Hepatocyte (in vitro differentiated cells): ENCODE measurements around the gene STAT2. TPM values are rescaled to one million over a fixed set of nuclear protein-coding genes. Genes with fewer than 3 reads are reported as not detected.
"Not testable (repeated sequence)": the region's sequence is repeated elsewhere in the genome, so short reads cannot be mapped to it uniquely, and the experiment has no call there.

ENCODE experiments used
- DNase-seq: peaks from one replicate; pipeline ENCODE4 v3.0.0-alpha.2; 2016; ENCODE audit warnings: low spot score
- H2AFZ ChIP-seq: fragments of 200-600 bp; sonication (generic); 2 replicates; pipeline ENCODE4 v1.6.0; 2016; ENCODE audit warnings: antibody characterized with exemption, mild to moderate bottlenecking
- H3K27ac ChIP-seq: fragments of 200-600 bp; sonication (generic); 2 replicates; pipeline ENCODE4 v1.5.1; 2016; ENCODE audit warnings: mild to moderate bottlenecking
- H3K27me3 ChIP-seq: fragments of 200-600 bp; sonication (generic); 2 replicates; pipeline ENCODE4 v1.6.1; 2016
- H3K36me3 ChIP-seq: fragments of 200-600 bp; sonication (generic); replicated peaks from 2 replicates; pipeline ENCODE4 v1.5.1; 2016; ENCODE audit warnings: low read depth; ENCODE audit not compliant: insufficient read depth
- H3K4me1 ChIP-seq: fragments of 200-600 bp; sonication (generic); 2 replicates; pipeline ENCODE4 v1.5.1; 2016; ENCODE audit warnings: mild to moderate bottlenecking, moderate library complexity; ENCODE audit not compliant: insufficient read depth
- H3K4me2 ChIP-seq: fragments of 200-600 bp; sonication (generic); 2 replicates; pipeline ENCODE4 v1.6.0; 2016
- H3K4me3 ChIP-seq: fragments of 200-600 bp; sonication (generic); 2 replicates; pipeline ENCODE4 v1.5.1; 2016; ENCODE audit warnings: mild to moderate bottlenecking
- H3K79me2 ChIP-seq: fragments of 200-600 bp; sonication (generic); 2 replicates; pipeline ENCODE4 v1.6.0; 2017; ENCODE audit warnings: mild to moderate bottlenecking
- H3K9me2 ChIP-seq: fragments of 200-600 bp; sonication (generic); replicated peaks from 2 replicates; pipeline ENCODE4 v1.6.0; 2017; ENCODE audit warnings: mild to moderate bottlenecking; ENCODE audit not compliant: insufficient read depth
- H3K9me3 ChIP-seq: fragments of 200-600 bp; sonication (generic); 2 replicates; pipeline ENCODE4 v1.5.1; 2016; ENCODE audit warnings: low read depth, mild to moderate bottlenecking
- H4K20me1 ChIP-seq: fragments of 200-600 bp; sonication (generic); 2 replicates; pipeline ENCODE4 v1.6.0; 2016; ENCODE audit warnings: mild to moderate bottlenecking; ENCODE audit not compliant: insufficient read depth, poor library complexity, severe bottlenecking
- EZH2 ChIP-seq: fragments of 200-600 bp; sonication (generic); IDR thresholded peaks from 2 replicates; pipeline ENCODE4 v1.6.1; 2016; ENCODE audit warnings: antibody characterized with exemption, mild to moderate bottlenecking, borderline replicate concordance
- EZH2phosphoT487 ChIP-seq: fragments of 200-600 bp; sonication (generic); IDR thresholded peaks from one replicate; pipeline ENCODE4 v1.6.1; 2018; ENCODE audit warnings: antibody characterized with exemption, mild to moderate bottlenecking, low read depth, moderate library complexity; ENCODE audit not compliant: unreplicated experiment, severe bottlenecking
- WGBS: methylation state at CpG from one replicate; pipeline ENCODE4 v1.1.6; 2016; ENCODE audit warnings: low lambda C conversion rate; ENCODE audit errors: missing lambda C conversion rate; 5-methylcytosine and 5-hydroxymethylcytosine counted together
- polyA plus RNA-seq: library from polyadenylated mRNA; unstranded; fragments of >200 nt; fragmentation: Nextera tagmentation; extraction: Ambion mirVana; gene quantifications from 2 replicates; pipeline ENCODE4 v1.2.1, GENCODE V29; 2016
- total RNA-seq: library from RNA; depleted of rRNA; stranded (reverse); fragments of >200 nt; gene quantifications from 2 replicates; pipeline ENCODE4 v1.2.3, GENCODE V29; 2014
- TF ChIP-seq, protein P1 (sequence below): fragments of 200-600 bp; sonication (generic); IDR thresholded peaks from 2 replicates; pipeline ENCODE4 v1.5.1; 2016; ENCODE audit warnings: antibody characterized with exemption, mild to moderate bottlenecking; ENCODE audit not compliant: poor library complexity

STAT2 gene
- total and polyA plus RNA-seq, 2 experiments from 2014 or later = 90.1 to 157 TPM

DNA sequence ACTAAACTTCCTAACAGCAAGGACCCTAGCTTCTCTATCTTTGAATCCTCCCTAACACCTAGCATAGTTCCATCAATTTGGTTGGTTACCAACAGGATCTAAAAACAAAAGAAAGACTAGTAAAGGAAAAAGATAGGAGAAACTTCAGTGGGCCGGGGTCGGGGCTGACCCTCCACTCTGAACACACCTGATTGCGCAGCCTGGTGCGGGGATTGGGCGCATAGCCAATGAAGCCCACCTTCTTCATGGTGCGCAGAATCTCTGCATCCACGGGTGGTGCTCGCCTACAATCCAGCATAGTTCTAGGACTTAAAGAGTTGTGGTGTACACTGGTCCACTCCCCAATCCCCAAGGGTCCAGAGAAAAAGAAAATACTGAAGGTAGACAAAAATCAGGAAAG lies 33.8 kb downstream of the STAT2 start:
- H3K79me2 ChIP-seq = no peaks in the 10 kb centered on the region
- no peak overlapping the region for H2AFZ ChIP-seq
- no peaks in the 10 kb centered on the region for H3K27me3 ChIP-seq
- no peak overlapping the region for H3K4me2 ChIP-seq
- H3K9me3 ChIP-seq = no peaks in the 10 kb centered on the region
- DNase-seq = no peak
- H3K36me3 ChIP-seq = no peaks in the 10 kb centered on the region
- no peak overlapping the region for H3K4me3 ChIP-seq
- WGBS = 98% methylated on average over 8 of the region's 8 CpGs
- H3K9me2 ChIP-seq = no peaks in the 10 kb centered on the region
- H3K27ac ChIP-seq = no peak overlapping the region
- H3K4me1 ChIP-seq = no peaks in the 10 kb centered on the region
- no peaks in the 10 kb centered on the region for H4K20me1 ChIP-seq
- no peak for TF ChIP-seq EZH2
- no peak for TF ChIP-seq EZH2phosphoT487
- TF ChIP-seq, protein P1, sequence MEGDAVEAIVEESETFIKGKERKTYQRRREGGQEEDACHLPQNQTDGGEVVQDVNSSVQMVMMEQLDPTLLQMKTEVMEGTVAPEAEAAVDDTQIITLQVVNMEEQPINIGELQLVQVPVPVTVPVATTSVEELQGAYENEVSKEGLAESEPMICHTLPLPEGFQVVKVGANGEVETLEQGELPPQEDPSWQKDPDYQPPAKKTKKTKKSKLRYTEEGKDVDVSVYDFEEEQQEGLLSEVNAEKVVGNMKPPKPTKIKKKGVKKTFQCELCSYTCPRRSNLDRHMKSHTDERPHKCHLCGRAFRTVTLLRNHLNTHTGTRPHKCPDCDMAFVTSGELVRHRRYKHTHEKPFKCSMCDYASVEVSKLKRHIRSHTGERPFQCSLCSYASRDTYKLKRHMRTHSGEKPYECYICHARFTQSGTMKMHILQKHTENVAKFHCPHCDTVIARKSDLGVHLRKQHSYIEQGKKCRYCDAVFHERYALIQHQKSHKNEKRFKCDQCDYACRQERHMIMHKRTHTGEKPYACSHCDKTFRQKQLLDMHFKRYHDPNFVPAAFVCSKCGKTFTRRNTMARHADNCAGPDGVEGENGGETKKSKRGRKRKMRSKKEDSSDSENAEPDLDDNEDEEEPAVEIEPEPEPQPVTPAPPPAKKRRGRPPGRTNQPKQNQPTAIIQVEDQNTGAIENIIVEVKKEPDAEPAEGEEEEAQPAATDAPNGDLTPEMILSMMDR = no peak

- no peaks in the 10 kb centered on the region for H3K4me1 ChIP-seq
- no peak for DNase-seq
- H2AFZ ChIP-seq = no peak overlapping the region
- no peaks in the 10 kb centered on the region for H3K36me3 ChIP-seq
- H3K4me3 ChIP-seq = no peak overlapping the region
- no peaks in the 10 kb centered on the region for H3K9me3 ChIP-seq
- no peaks in the 10 kb centered on the region for H4K20me1 ChIP-seq
- no peak overlapping the region for H3K4me2 ChIP-seq
- H3K27ac ChIP-seq = peak overlapping the region; percentile 70
- H3K27me3 ChIP-seq = no peaks in the 10 kb centered on the region
- H3K79me2 ChIP-seq = no peaks in the 10 kb centered on the region
- WGBS = 80% methylated on average over 6 of the region's 6 CpGs
- TF ChIP-seq, protein P1 = no peak
- TF ChIP-seq EZH2 (no peak), EZH2phosphoT487 (no peak)
- no peaks in the 10 kb centered on the region for H3K9me2 ChIP-seq
These were observed 35.7 kb downstream of the STAT2 start for GRCh38 chr12:56324206-56324605.

- H3K27ac ChIP-seq, H3K9me3 ChIP-seq, DNase-seq, H3K9me2 ChIP-seq, H3K36me3 ChIP-seq, H3K4me3 ChIP-seq, H3K4me2 ChIP-seq, H2AFZ ChIP-seq, H4K20me1 ChIP-seq, H3K79me2 ChIP-seq, H3K4me1 ChIP-seq, H3K27me3 ChIP-seq: not testable (repeated sequence)
- WGBS = 96% methylated on average over 8 of the region's 8 CpGs
These were observed 38.3 kb downstream of the STAT2 start for GRCh38 chr12:56321610-56322009.

DNA sequence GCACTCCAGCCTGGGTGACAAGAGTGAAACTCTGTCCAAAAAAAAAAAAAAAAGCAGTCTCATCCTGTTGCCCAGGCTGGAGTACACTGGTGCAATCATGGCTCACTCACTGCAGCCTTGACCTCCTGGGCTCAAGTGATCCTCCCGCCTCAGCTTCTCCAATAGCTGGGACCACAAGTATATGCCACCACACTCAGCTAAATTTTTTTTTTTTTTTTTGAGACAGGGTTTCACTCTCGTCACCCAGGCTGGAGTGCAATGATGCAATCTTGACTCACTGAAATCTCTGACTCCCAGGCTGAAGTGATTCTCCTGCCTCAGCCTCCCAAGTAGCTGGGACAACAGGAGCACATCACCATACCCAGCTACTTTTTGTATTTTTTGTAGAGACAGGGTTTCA lies 38.9 kb downstream of the STAT2 start:
- H3K36me3 ChIP-seq = no peaks in the 10 kb centered on the region
- H3K27me3 ChIP-seq = no peaks in the 10 kb centered on the region
- no peaks in the 10 kb centered on the region for H4K20me1 ChIP-seq
- H3K9me2 ChIP-seq = no peaks in the 10 kb centered on the region
- no peak for DNase-seq
- WGBS = 96% methylated on average over 2 of the region's 2 CpGs
- H3K4me1 ChIP-seq = no peaks in the 10 kb centered on the region
- TF ChIP-seq, protein P1 = no peak
- TF ChIP-seq EZH2phosphoT487 = no peak
- TF ChIP-seq EZH2 = no peak
- H2AFZ ChIP-seq = no peak overlapping the region
- no peak overlapping the region for H3K27ac ChIP-seq
- H3K4me3 ChIP-seq = no peak overlapping the region
- H3K9me3 ChIP-seq = no peaks in the 10 kb centered on the region
- H3K79me2 ChIP-seq = peaks cover 2% of the 10 kb centered on the region
- no peak overlapping the region for H3K4me2 ChIP-seq
